Measurements from ENCODE around the gene SPTB. TPM values are rescaled to one million over a fixed set of nuclear protein-coding genes. Genes with fewer than 3 reads are reported as not detected.

The SPTB gene
- total and polyA plus RNA-seq, 7 experiments from 2014 or later = 0.05 to 0.12 (median 0.05) TPM; not detected in 4

DNA sequence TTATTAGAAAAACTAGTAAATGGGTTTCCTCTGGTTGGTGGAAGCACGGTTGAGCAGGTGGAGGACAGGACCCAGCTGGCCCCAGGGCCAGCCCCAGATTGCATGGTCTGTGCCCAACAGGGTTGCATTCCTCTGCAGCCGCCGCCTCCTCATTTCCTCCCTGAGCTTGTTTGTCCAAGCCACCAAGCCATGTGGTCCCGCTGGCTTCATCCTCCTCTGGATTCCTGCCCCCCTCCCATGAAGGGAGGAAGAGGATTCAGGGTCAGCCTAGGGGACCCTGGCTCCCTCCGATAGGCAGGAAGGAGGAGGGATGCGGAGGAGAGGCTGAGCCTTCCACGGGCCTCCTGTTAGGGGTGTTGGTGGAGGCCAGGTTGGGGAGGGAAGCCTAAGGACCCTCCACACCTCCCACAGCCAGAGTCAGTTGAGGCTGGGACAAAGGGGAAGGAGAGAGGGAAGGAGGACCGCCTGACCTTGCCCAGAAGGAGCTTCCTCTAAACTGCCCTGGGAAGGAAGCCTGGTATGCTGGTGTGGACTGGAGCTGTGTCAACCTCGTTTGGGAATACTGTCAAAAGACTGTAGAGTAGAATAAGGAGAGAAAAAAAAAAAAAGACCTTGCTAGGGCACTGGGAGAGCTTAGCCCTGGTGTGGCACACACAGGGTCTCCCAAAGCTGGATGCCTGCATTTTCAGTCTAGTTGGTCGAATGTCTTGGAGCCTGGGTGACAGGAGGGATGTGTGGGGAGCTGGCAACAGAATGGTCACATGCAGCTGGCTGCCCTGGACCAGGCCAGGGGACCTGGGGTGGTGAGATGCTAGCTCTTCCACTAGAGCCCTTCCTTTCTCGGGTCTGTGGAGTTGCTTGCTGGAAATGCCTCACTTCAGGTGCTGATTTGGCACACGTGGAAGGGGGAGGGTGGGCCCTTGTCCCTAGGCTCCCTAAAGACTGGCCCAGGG lies 133.1 kb downstream of the SPTB start:
- Histone ChIP-seq H3K36me3 (ENCODE audit: control insufficient read depth in 2 of 3, insufficient read depth in 3 of 3, low read length in 3 of 3) (no peaks in the 10 kb centered on the region), H3K27me3 (ENCODE audit: control insufficient read depth in 2 of 2, insufficient read depth in 2 of 2, low read length in 2 of 2) (no peaks in the 10 kb centered on the region), H3K27ac (ENCODE audit: low read depth, low read length) (no peak overlapping the region), H3K9me3 (ENCODE audit: control insufficient read depth in 2 of 3, low read length in 3 of 3) (no peaks in the 10 kb centered on the region), H3K4me3 (ENCODE audit: low read length) (no peak overlapping the region), H3K4me1 (ENCODE audit: control insufficient read depth in 2 of 2, insufficient read depth in 2 of 2, low read length in 2 of 2) (no peaks in the 10 kb centered on the region)
- peaks cover 0 to 16% (median 14%) of the 10 kb centered on the region in 7 donors for H3K4me1 Mint-ChIP-seq
- ChIA-PET CTCF (interaction anchor here (1.0 kb wide), 1 partner anchor 18 kb away, joined by 3 read pairs; no protein-coding TSS in a partner anchor), POLR2A (no interaction called here)
- H3K36me3 Mint-ChIP-seq = peaks cover 0 to 18% (median 0%) of the 10 kb centered on the region in 5 donors
- peak overlapping the region in 1 of 9 donors; percentile 12 for H3K27ac Mint-ChIP-seq
- DNase-seq (no peak), ATAC-seq (no peak)
- H3K27me3 Mint-ChIP-seq = peaks cover 0 to 2% (median 0%) of the 10 kb centered on the region in 5 donors
- H3K4me3 Mint-ChIP-seq = no peak overlapping the region
- H3K9me3 Mint-ChIP-seq = peaks cover 0 to 3% (median 0%) of the 10 kb centered on the region in 11 donors
- intact Hi-C loops (cut with micrococcal nuclease) = no loop called here

DNA sequence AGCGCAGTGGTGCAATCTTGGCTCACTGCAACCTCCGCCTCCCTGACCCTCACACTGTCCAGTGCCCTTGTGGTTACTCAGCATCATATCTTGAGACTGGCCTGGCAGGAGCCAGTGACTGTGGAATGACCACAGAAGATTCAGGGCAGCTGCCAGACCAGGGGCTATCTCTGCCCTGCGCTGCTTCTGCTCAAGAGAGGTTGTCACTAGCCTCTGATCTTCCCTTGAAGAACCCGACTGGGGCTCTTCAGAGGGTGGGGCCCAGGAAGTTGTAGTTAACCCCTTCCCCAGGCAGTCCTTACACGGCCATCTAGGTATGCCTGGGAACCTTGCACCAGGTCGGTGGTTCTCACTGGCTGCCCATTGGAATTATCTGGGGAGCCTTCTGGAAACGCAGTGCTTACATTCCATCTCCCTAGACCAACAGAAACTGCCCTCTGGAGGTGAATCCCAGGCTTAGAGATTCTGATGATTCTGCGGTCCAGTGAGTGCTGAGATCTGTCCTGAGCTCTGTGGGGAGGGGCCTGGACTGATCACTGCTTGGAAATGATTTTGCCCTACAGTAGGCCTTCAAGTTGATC lies 134.1 kb downstream of the SPTB start:
- Histone ChIP-seq H3K4me1 (ENCODE audit: control insufficient read depth in 2 of 2, insufficient read depth in 2 of 2, low read length in 2 of 2) (no peaks in the 10 kb centered on the region), H3K27me3 (ENCODE audit: control insufficient read depth in 2 of 2, insufficient read depth in 2 of 2, low read length in 2 of 2) (no peaks in the 10 kb centered on the region), H3K36me3 (ENCODE audit: control insufficient read depth in 2 of 3, insufficient read depth in 3 of 3, low read length in 3 of 3) (no peaks in the 10 kb centered on the region), H3K4me3 (ENCODE audit: low read length) (no peak overlapping the region), H3K27ac (ENCODE audit: low read depth, low read length) (no peak overlapping the region), H3K9me3 (ENCODE audit: control insufficient read depth in 2 of 3, low read length in 3 of 3) (no peaks in the 10 kb centered on the region)
- peaks cover 0 to 22% (median 0%) of the 10 kb centered on the region in 5 donors for H3K36me3 Mint-ChIP-seq
- H3K27me3 Mint-ChIP-seq = no peaks in the 10 kb centered on the region
- peak overlapping the region in 1 of 9 donors; percentile 8 for H3K27ac Mint-ChIP-seq
- CTCF ChIA-PET = interaction anchor here (1.0 kb wide), 1 partner anchor 19 kb away, joined by 3 read pairs; no protein-coding TSS in a partner anchor
- H3K4me1 Mint-ChIP-seq = peaks cover 0 to 16% (median 14%) of the 10 kb centered on the region in 7 donors
- DNase-seq (no peak), ATAC-seq (peak; percentile 21)
- H3K9me3 Mint-ChIP-seq = peaks cover 0 to 4% (median 0%) of the 10 kb centered on the region in 11 donors
- POLR2A ChIA-PET = no interaction called here
- intact Hi-C loops (cut with micrococcal nuclease) = no loop called here
- peak overlapping the region in 1 of 10 donors; percentile 9 for H3K4me3 Mint-ChIP-seq

- H3K36me3 ChIP-seq (ENCODE audit: control insufficient read depth in 2 of 3, insufficient read depth in 3 of 3, low read length in 3 of 3) = no peaks in the 10 kb centered on the region
- Mint-ChIP-seq H3K4me1 (peaks cover 0 to 16% (median 14%) of the 10 kb centered on the region in 7 donors), H3K27ac (no peak overlapping the region), H3K9me3 (peaks cover 0 to 5% (median 0%) of the 10 kb centered on the region in 11 donors), H3K27me3 (no peaks in the 10 kb centered on the region), H3K4me3 (no peak overlapping the region), H3K36me3 (peaks cover 0 to 27% (median 0%) of the 10 kb centered on the region in 5 donors)
- ATAC-seq = no peak
- H3K4me3 ChIP-seq (ENCODE audit: low read length) = no peak overlapping the region
- no peak for DNase-seq
- ChIA-PET CTCF (no interaction called here), POLR2A (no interaction called here)
- no peaks in the 10 kb centered on the region for H3K27me3 ChIP-seq (ENCODE audit: control insufficient read depth in 2 of 2, insufficient read depth in 2 of 2, low read length in 2 of 2)
- H3K4me1 ChIP-seq (ENCODE audit: control insufficient read depth in 2 of 2, insufficient read depth in 2 of 2, low read length in 2 of 2) = no peaks in the 10 kb centered on the region
- H3K9me3 ChIP-seq (ENCODE audit: control insufficient read depth in 2 of 3, low read length in 3 of 3) = no peaks in the 10 kb centered on the region
- intact Hi-C loops (cut with micrococcal nuclease) = no loop called here
- no peak overlapping the region for H3K27ac ChIP-seq (ENCODE audit: low read depth, low read length)
Measured at GRCh38 chr14:64743061-64743460, 136.6 kb downstream of the SPTB start.

- Histone ChIP-seq H3K4me1 (ENCODE audit: control insufficient read depth in 2 of 2, insufficient read depth in 2 of 2, low read length in 2 of 2) (no peaks in the 10 kb centered on the region), H3K27me3 (ENCODE audit: control insufficient read depth in 2 of 2, insufficient read depth in 2 of 2, low read length in 2 of 2) (no peaks in the 10 kb centered on the region), H3K4me3 (ENCODE audit: low read length) (no peak overlapping the region), H3K9me3 (ENCODE audit: control insufficient read depth in 2 of 3, low read length in 3 of 3) (no peaks in the 10 kb centered on the region), H3K27ac (ENCODE audit: low read depth, low read length) (no peak overlapping the region), H3K36me3 (ENCODE audit: control insufficient read depth in 2 of 3, insufficient read depth in 3 of 3, low read length in 3 of 3) (no peaks in the 10 kb centered on the region)
- H3K4me3 Mint-ChIP-seq = no peak overlapping the region
- peaks cover 0 to 16% (median 14%) of the 10 kb centered on the region in 7 donors for H3K4me1 Mint-ChIP-seq
- ATAC-seq (no peak), DNase-seq (no peak)
- intact Hi-C loops (cut with micrococcal nuclease) = no loop called here
- no peak overlapping the region for H3K27ac Mint-ChIP-seq
- peaks cover 0 to 25% (median 0%) of the 10 kb centered on the region in 5 donors for H3K36me3 Mint-ChIP-seq
- ChIA-PET CTCF (no interaction called here), POLR2A (no interaction called here)
- H3K9me3 Mint-ChIP-seq = peaks cover 0 to 5% (median 0%) of the 10 kb centered on the region in 11 donors
- H3K27me3 Mint-ChIP-seq = no peaks in the 10 kb centered on the region
Measured at GRCh38 chr14:64741961-64742360, 137.7 kb downstream of the SPTB start.

GRCh38 chr14:64741200-64741599 lies 138.5 kb downstream of the SPTB start:
- H3K27ac Mint-ChIP-seq = peak overlapping the region in 1 of 9 donors; percentile 67
- CTCF ChIA-PET = no interaction called here

GRCh38 chr14:64738281-64738804 lies 141.4 kb downstream of the SPTB start:
- Histone ChIP-seq H3K4me1 (ENCODE audit: control insufficient read depth in 2 of 2, insufficient read depth in 2 of 2, low read length in 2 of 2) (peaks cover 0 to 21% of the 10 kb centered on the region in 2 donors), H3K9me3 (ENCODE audit: control insufficient read depth in 2 of 3, low read length in 3 of 3) (no peaks in the 10 kb centered on the region), H3K27ac (ENCODE audit: low read depth, low read length) (no peak overlapping the region), H3K27me3 (ENCODE audit: control insufficient read depth in 2 of 2, insufficient read depth in 2 of 2, low read length in 2 of 2) (no peaks in the 10 kb centered on the region), H3K4me3 (ENCODE audit: low read length) (no peak overlapping the region), H3K36me3 (ENCODE audit: control insufficient read depth in 2 of 3, insufficient read depth in 3 of 3, low read length in 3 of 3) (no peaks in the 10 kb centered on the region)
- Mint-ChIP-seq H3K4me1 (peaks cover 0 to 19% (median 4%) of the 10 kb centered on the region in 7 donors), H3K9me3 (peaks cover 0 to 1% (median 0%) of the 10 kb centered on the region in 11 donors), H3K27me3 (no peaks in the 10 kb centered on the region), H3K4me3 (no peak overlapping the region), H3K36me3 (peaks cover 0 to 25% (median 0%) of the 10 kb centered on the region in 5 donors), H3K27ac (no peak overlapping the region)
- no peak for ATAC-seq
- intact Hi-C loops (cut with micrococcal nuclease) = no loop called here
- CTCF ChIA-PET = no interaction called here
- POLR2A ChIA-PET = no interaction called here
- no peak for DNase-seq

More at GRCh38 chr14:64741200-64741599, 138.5 kb downstream of the SPTB start:
- no peaks in the 10 kb centered on the region for H3K27me3 Mint-ChIP-seq
- ATAC-seq (no peak), DNase-seq (no peak)
- no peaks in the 10 kb centered on the region for H3K9me3 ChIP-seq (ENCODE audit: control insufficient read depth in 2 of 3, low read length in 3 of 3)
- no peaks in the 10 kb centered on the region for H3K27me3 ChIP-seq (ENCODE audit: control insufficient read depth in 2 of 2, insufficient read depth in 2 of 2, low read length in 2 of 2)
- H3K9me3 Mint-ChIP-seq = peaks cover 0 to 5% (median 0%) of the 10 kb centered on the region in 11 donors
- POLR2A ChIA-PET = no interaction called here
- H3K36me3 ChIP-seq (ENCODE audit: control insufficient read depth in 2 of 3, insufficient read depth in 3 of 3, low read length in 3 of 3) = no peaks in the 10 kb centered on the region
- no peak overlapping the region for H3K27ac ChIP-seq (ENCODE audit: low read depth, low read length)
- no peak overlapping the region for H3K4me3 Mint-ChIP-seq
- peaks cover 0 to 25% (median 0%) of the 10 kb centered on the region in 5 donors for H3K36me3 Mint-ChIP-seq
- H3K4me3 ChIP-seq (ENCODE audit: low read length) = no peak overlapping the region
- intact Hi-C loops (cut with micrococcal nuclease) = no loop called here
- peaks cover 0 to 16% (median 8%) of the 10 kb centered on the region in 7 donors for H3K4me1 Mint-ChIP-seq
- no peaks in the 10 kb centered on the region for H3K4me1 ChIP-seq (ENCODE audit: control insufficient read depth in 2 of 2, insufficient read depth in 2 of 2, low read length in 2 of 2)
